ENCODE data around the gene CPEB1. TPM values are rescaled to one million over a fixed set of nuclear protein-coding genes. Genes with fewer than 3 reads are reported as not detected.
"Not testable (repeated sequence)": the region's sequence is repeated elsewhere in the genome, so short reads cannot be mapped to it uniquely, and the experiment has no call there.

CPEB1 gene
- total RNA-seq, 6 experiments from 2014 or later: not detected

- Histone ChIP-seq H3K4me1 (peaks cover 0 to 21% (median 9%) of the 10 kb centered on the region in 4 donors), H3K4me3 (peak overlapping the region; percentile 86 to 97 (median 96)), H3K36me3 (peaks cover 7 to 37% (median 26%) of the 10 kb centered on the region in 4 donors), H3K27me3 (no peaks in the 10 kb centered on the region), H3K27ac (peak overlapping the region in 2 of 3 donors; percentile 49 to 76), H3K9me3 (no peaks in the 10 kb centered on the region)
- no peak for TF ChIP-seq POLR2A (IDR thresholded peaks at IDR 0.05)
- TF ChIP-seq, protein P1, sequence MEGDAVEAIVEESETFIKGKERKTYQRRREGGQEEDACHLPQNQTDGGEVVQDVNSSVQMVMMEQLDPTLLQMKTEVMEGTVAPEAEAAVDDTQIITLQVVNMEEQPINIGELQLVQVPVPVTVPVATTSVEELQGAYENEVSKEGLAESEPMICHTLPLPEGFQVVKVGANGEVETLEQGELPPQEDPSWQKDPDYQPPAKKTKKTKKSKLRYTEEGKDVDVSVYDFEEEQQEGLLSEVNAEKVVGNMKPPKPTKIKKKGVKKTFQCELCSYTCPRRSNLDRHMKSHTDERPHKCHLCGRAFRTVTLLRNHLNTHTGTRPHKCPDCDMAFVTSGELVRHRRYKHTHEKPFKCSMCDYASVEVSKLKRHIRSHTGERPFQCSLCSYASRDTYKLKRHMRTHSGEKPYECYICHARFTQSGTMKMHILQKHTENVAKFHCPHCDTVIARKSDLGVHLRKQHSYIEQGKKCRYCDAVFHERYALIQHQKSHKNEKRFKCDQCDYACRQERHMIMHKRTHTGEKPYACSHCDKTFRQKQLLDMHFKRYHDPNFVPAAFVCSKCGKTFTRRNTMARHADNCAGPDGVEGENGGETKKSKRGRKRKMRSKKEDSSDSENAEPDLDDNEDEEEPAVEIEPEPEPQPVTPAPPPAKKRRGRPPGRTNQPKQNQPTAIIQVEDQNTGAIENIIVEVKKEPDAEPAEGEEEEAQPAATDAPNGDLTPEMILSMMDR (IDR thresholded peaks at IDR 0.05): no peak
- 22% methylated on average over 23 of the region's 28 CpGs for WGBS (ENCODE audit: insufficient coverage, low coverage, low lambda C conversion rate, missing lambda C conversion rate)
- intact Hi-C loops (cut with DNase I): no loop called here
- ATAC-seq (no peak), DNase-seq (no peak)
Measured at GRCh38 chr15:82538961-82539690, 108.0 kb downstream of the CPEB1 start.

DNA sequence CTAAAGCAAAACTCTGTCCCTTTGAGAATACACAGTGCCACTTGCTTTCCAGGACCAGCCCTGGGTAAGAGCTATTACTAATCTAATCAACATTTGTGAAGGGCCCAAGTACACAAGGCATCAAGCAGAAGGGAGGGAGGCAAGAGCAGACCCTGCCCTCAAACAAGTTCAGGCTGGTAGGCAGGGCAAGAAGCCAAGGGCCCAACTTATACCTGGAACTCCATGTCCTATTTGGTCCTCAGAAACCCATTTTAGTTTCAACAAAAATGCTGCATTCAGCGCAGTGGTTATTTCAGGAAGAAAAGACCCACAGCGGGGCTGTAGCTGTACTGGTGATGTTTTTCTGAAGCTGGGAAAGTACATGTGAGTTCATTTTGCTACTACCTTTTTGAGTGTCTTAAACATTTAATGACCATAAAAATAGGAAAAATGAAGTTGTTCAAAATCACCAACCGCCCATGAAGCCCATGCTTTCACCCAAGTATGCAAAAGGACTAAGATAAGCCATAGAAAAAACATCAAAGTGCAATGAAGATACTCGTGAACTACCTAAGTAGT is 109.7 kb downstream of the CPEB1 start:
- DNase-seq (no peak), ATAC-seq (no peak)
- peaks cover 0 to 21% (median 9%) of the 10 kb centered on the region in 4 donors for H3K4me1 ChIP-seq
- WGBS (ENCODE audit: insufficient coverage, low coverage, low lambda C conversion rate, missing lambda C conversion rate): 65% methylated on average over 4 of the region's 4 CpGs
- H3K36me3 ChIP-seq: peaks cover 7 to 40% (median 26%) of the 10 kb centered on the region in 4 donors
- H3K27me3 ChIP-seq: no peaks in the 10 kb centered on the region
- intact Hi-C loops (cut with DNase I): no loop called here
- TF ChIP-seq, protein P1 (IDR thresholded peaks at IDR 0.05): no peak
- TF ChIP-seq POLR2A (IDR thresholded peaks at IDR 0.05): no peak
- no peak overlapping the region for H3K4me3 ChIP-seq
- H3K27ac ChIP-seq: no peak overlapping the region
- H3K9me3 ChIP-seq: no peaks in the 10 kb centered on the region

DNA sequence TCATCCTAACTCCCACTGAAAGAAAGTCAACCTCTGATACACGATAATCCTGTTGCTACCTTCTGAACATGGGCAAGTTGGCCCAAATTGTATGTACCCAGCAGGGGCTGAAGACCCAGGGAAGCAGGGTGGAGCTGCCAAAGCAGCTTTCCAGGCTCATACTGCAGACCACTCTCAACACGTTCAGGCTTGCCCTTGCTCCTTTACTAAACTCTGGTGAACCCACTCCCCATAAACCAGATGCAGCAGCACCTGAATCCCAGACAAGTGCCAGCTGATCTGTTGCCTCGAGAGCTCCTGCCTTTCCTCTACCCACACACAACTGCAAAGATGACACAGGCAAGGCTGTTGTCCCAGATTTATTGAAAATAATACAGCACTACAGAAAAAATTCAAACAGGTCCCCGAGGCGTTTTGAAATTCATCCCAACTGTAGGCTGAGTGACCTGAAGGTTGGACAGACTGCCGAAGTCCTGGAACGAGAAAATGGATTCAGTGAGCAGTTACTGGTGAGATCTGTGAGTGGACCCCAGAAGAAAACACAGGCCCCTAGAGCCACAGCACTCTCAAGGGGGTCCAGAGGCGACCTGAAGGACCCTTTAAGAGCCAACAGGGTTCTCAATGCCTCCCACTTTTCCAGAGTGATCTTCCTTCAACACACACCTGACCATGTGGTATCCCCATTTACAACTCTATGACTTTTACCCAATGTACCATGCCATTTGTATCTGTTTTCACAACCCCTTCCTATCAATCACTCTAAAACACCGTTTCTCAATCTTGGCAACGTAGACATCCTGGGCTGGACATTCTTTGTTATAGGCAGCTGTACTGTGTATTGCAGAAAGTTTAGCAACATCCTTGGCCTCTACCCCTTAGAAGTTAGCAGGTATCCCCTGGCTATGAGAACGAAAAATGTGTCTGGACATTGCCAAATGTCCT is 110.5 kb downstream of the CPEB1 start:
- no peaks in the 10 kb centered on the region for H3K27me3 ChIP-seq
- no peak overlapping the region for H3K27ac ChIP-seq
- intact Hi-C loops (cut with DNase I): no loop called here
- H3K9me3 ChIP-seq: no peaks in the 10 kb centered on the region
- H3K4me3 ChIP-seq: no peak overlapping the region
- WGBS (ENCODE audit: insufficient coverage, low coverage, low lambda C conversion rate, missing lambda C conversion rate): 61% methylated on average over 8 of the region's 11 CpGs
- DNase-seq (peak in 1 of 3 donors; percentile 31), ATAC-seq (no peak)
- H3K36me3 ChIP-seq: peaks cover 7 to 40% (median 26%) of the 10 kb centered on the region in 4 donors
- TF ChIP-seq, protein P1 (IDR thresholded peaks at IDR 0.05): no peak
- no peak for TF ChIP-seq POLR2A (IDR thresholded peaks at IDR 0.05)
- peaks cover 0 to 21% (median 9%) of the 10 kb centered on the region in 4 donors for H3K4me1 ChIP-seq

- Histone ChIP-seq H3K4me1 (peaks cover 0 to 21% (median 7%) of the 10 kb centered on the region in 4 donors), H3K27ac (no peak overlapping the region), H3K36me3 (peaks cover 7 to 40% (median 26%) of the 10 kb centered on the region in 4 donors), H3K9me3 (no peaks in the 10 kb centered on the region), H3K4me3 (no peak overlapping the region), H3K27me3 (no peaks in the 10 kb centered on the region)
- ATAC-seq (no peak), DNase-seq (no peak)
- TF ChIP-seq, protein P1 (IDR thresholded peaks at IDR 0.05): no peak
- no peak for TF ChIP-seq POLR2A (IDR thresholded peaks at IDR 0.05)
- intact Hi-C loops (cut with DNase I): no loop called here
- 59% methylated on average over 9 of the region's 9 CpGs for WGBS (ENCODE audit: insufficient coverage, low coverage, low lambda C conversion rate, missing lambda C conversion rate)
Measured at GRCh38 chr15:82535566-82536408, 111.4 kb downstream of the CPEB1 start.

DNA sequence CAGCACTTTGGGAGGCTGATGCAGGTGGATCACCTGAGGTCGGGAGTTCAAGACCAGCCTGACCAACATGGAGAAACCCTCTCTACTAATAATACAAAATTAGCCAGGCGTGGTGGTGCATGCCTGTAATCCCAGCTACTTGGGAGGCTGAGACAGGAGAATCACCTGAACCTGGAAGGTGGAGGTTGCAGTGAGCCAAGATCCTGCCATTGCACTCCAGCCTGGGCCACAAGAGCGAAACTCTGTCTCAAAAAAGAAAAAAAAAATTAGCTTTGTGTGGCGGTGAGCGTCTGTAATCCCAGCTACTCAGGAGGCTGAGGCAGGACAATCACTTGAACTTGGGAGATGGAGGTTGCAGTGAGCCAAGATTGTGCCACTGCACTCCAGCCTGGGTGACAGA is 112.0 kb downstream of the CPEB1 start:
- Histone ChIP-seq H3K36me3 (peaks cover 7 to 40% (median 26%) of the 10 kb centered on the region in 4 donors), H3K4me1 (peaks cover 0 to 21% (median 7%) of the 10 kb centered on the region in 4 donors)
- H3K27me3 ChIP-seq; ATAC-seq; H3K27ac ChIP-seq; DNase-seq; H3K9me3 ChIP-seq; H3K4me3 ChIP-seq; intact Hi-C loops (cut with DNase I): not testable (repeated sequence)
- WGBS (ENCODE audit: insufficient coverage, low coverage, low lambda C conversion rate, missing lambda C conversion rate): 92% methylated on average over 4 of the region's 5 CpGs

GRCh38 chr15:82534457-82534861 is 112.7 kb downstream of the CPEB1 start:
- Histone ChIP-seq H3K36me3 (peaks cover 7 to 40% (median 26%) of the 10 kb centered on the region in 4 donors), H3K4me1 (peaks cover 0 to 21% (median 6%) of the 10 kb centered on the region in 4 donors)
- H3K4me3 ChIP-seq; intact Hi-C loops (cut with DNase I); ATAC-seq; H3K9me3 ChIP-seq; DNase-seq; H3K27me3 ChIP-seq; H3K27ac ChIP-seq: not testable (repeated sequence)
- WGBS (ENCODE audit: insufficient coverage, low coverage, low lambda C conversion rate, missing lambda C conversion rate): no CpG with 5 or more reads among the region's 3 CpGs
